Stomach (tissue), 4 donors: ENCODE data around the gene CEP57L1.

Experiments
- CTCF ChIP-seq, 7 experiments: fragments of 450-650 bp in 4 of 7; fragments of 200-600 bp in 3 of 7; sonication (generic) in 3 of 7; IDR thresholded peaks; one replicate each; pipeline ENCODE4 v1.5.1; 2016 to 2019; ENCODE audit warnings: antibody characterized with exemption in 7 of 7, control low read depth in 2 of 7, mild to moderate bottlenecking in 1 of 7
- POLR2A ChIP-seq, 4 donors: fragments of 450-650 bp; IDR thresholded peaks; one replicate each; pipeline ENCODE4 v1.6.1; 2016; ENCODE audit warnings: antibody characterized with exemption in 4 of 4, control low read depth in 2 of 4, mild to moderate bottlenecking in 1 of 4, moderate library complexity in 1 of 4
- POLR2AphosphoS5 ChIP-seq, 3 donors: sonication (generic); formaldehyde crosslinking; IDR thresholded peaks; one replicate each; pipeline ENCODE4 v1.6.1; 2016; ENCODE audit warnings: antibody characterized with exemption in 3 of 3

GRCh38 chr6:109186012-109186411, 90.7 kb downstream of the CEP57L1 start:
- no peak for TF ChIP-seq CTCF (IDR thresholded peaks at IDR 0.05)
- no peak for TF ChIP-seq POLR2AphosphoS5 (IDR thresholded peaks at IDR 0.05)
- TF ChIP-seq POLR2A (IDR thresholded peaks at IDR 0.05): no peak
